ENCODE results near the gene DPYSL4. TPM values are rescaled to one million over a fixed set of nuclear protein-coding genes. Genes with fewer than 3 reads are reported as not detected.

The DPYSL4 gene
- total and polyA plus RNA-seq, 2 of the 4 experiments (the other 2 are of a cell fraction) = 8.1 to 30.5 TPM

- no peak overlapping the region for H2BK120ac ChIP-seq (ENCODE audit: low read depth, low read length)
- no peak overlapping the region for H3K14ac ChIP-seq (replicated peaks; ENCODE audit: low read depth, low read length)
- no peak overlapping the region for H3K27ac ChIP-seq (ENCODE audit: insufficient read depth, low read length)
- H4K20me1 ChIP-seq (ENCODE audit: insufficient read depth, low read length) = no peaks in the 10 kb centered on the region
- in situ Hi-C loops (cut with MboI; ENCODE audit: low sequenced_read_pairs) (no loop called here), intact Hi-C loops (cut with micrococcal nuclease) (no loop called here), dilution Hi-C loops (cut with HindIII; ENCODE audit: low sequenced_read_pairs, unreplicated experiment) (loop anchor here (25.0 kb wide), 1 partner anchor 101 kb away; the partner anchor contains the start of gene LRRC27)
- no peak overlapping the region for H2BK20ac ChIP-seq (ENCODE audit: low read depth, low read length)
- H3K9me1 ChIP-seq (ENCODE audit: insufficient read depth, low read length) = no peaks in the 10 kb centered on the region; the same call in 1 of the 2 replicates
- no peak overlapping the region for H2BK5ac ChIP-seq (ENCODE audit: low read depth, low read length, poor library complexity, severe bottlenecking)
- no peak overlapping the region for H2BK15ac ChIP-seq (ENCODE audit: low read depth, low read length)
- no peak overlapping the region for H3K4ac ChIP-seq (ENCODE audit: low read depth, low read length)
- H3K4me1 ChIP-seq (ENCODE audit: control insufficient read depth, insufficient read depth, low read length) = no peaks in the 10 kb centered on the region
- POLR2A ChIA-PET (ENCODE audit: unreplicated experiment) = no interaction called here
- no peak overlapping the region for H3K56ac ChIP-seq (ENCODE audit: extremely low read depth, insufficient read depth, low read length)
- no peak overlapping the region for H3K4me2 ChIP-seq (ENCODE audit: low read depth, low read length)
- no peaks in the 10 kb centered on the region for H3K9me3 ChIP-seq (ENCODE audit: control insufficient read depth, insufficient read depth, low read length)
- H3K9ac ChIP-seq (ENCODE audit: low read depth, low read length) = no peak overlapping the region
- no peaks in the 10 kb centered on the region for H3K36me3 ChIP-seq (ENCODE audit: control insufficient read depth, insufficient read depth, low read length)
- no peak overlapping the region for H4K91ac ChIP-seq (ENCODE audit: insufficient read depth, low read depth, low read length)
- H3K18ac ChIP-seq (ENCODE audit: low read depth, low read length) = no peak overlapping the region
- H4K8ac ChIP-seq (ENCODE audit: low read depth in 2 of 2, low read length in 2 of 2) = no peak overlapping the region
- H3K27me3 ChIP-seq (ENCODE audit: control insufficient read depth, insufficient read depth, low read length) = peaks cover 7% of the 10 kb centered on the region; the same call in 1 of the 2 replicates
- H2AK9ac ChIP-seq (replicated peaks; ENCODE audit: low read depth, low read length, poor library complexity) = no peak overlapping the region
- H4K5ac ChIP-seq (ENCODE audit: low read depth, low read length) = no peak overlapping the region
- H3K23ac ChIP-seq (ENCODE audit: low read depth, low read length) = no peak overlapping the region
- no peak for TF ChIP-seq ELK1 (IDR thresholded peaks at IDR 0.05; ENCODE audit: borderline replicate concordance, low read depth, low read length)
- no peak for TF ChIP-seq SMC3 (IDR thresholded peaks at IDR 0.05; ENCODE audit: low read depth, low read length)
- no peak for TF ChIP-seq CHD1 (IDR thresholded peaks at IDR 0.05; ENCODE audit: low read depth, low read length)
- TF ChIP-seq CTCF (conservative IDR thresholded peaks at IDR 0.05; ENCODE audit: low read depth, low read length) = no peak
- TF ChIP-seq RAD21 (IDR thresholded peaks at IDR 0.05; ENCODE audit: low read length) = no peak
- TF ChIP-seq FOS (IDR thresholded peaks at IDR 0.05; ENCODE audit: low read depth, low read length) = no peak
- TF ChIP-seq RCOR1 (IDR thresholded peaks at IDR 0.05; ENCODE audit: insufficient replicate concordance, low read length) = no peak
- TF ChIP-seq NFE2L2 (IDR thresholded peaks at IDR 0.05; ENCODE audit: low read depth, low read length) = no peak
- TF ChIP-seq MAFK (IDR thresholded peaks at IDR 0.05; ENCODE audit: low read depth, low read length) = no peak
- no peak for TF ChIP-seq POLR2A (IDR thresholded peaks at IDR 0.05; ENCODE audit: low read depth, low read length)
- TF ChIP-seq BHLHE40 (IDR thresholded peaks at IDR 0.05; ENCODE audit: low read depth, low read length) = no peak
- TF ChIP-seq MAZ (IDR thresholded peaks at IDR 0.05; ENCODE audit: borderline replicate concordance, low read depth, low read length) = no peak
- TF ChIP-seq, protein P1, sequence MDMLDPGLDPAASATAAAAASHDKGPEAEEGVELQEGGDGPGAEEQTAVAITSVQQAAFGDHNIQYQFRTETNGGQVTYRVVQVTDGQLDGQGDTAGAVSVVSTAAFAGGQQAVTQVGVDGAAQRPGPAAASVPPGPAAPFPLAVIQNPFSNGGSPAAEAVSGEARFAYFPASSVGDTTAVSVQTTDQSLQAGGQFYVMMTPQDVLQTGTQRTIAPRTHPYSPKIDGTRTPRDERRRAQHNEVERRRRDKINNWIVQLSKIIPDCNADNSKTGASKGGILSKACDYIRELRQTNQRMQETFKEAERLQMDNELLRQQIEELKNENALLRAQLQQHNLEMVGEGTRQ (IDR thresholded peaks at IDR 0.05; ENCODE audit: low read depth, low read length) = no peak
- no TSS peak for BruUV-seq (replicated peaks)
- H2AFZ ChIP-seq (replicated peaks; ENCODE audit: low read length, poor library complexity) = no peak overlapping the region
- CTCF ChIA-PET = no interaction called here
- H3K79me1 ChIP-seq (ENCODE audit: low read depth in 1 of 2, low read length in 2 of 2) = no peaks in the 10 kb centered on the region
- no peak overlapping the region for H2AK5ac ChIP-seq (ENCODE audit: low read depth, low read length)
- no peak overlapping the region for H3K4me3 ChIP-seq (ENCODE audit: insufficient read depth, low read depth, low read length)
- no peak for DNase-seq
- no peak for ATAC-seq (ENCODE audit: low read depth)
- 87% methylated on average over 15 of the region's 21 CpGs; no CpG with 5 or more reads in 1 of the 2 experiments for WGBS, 2 experiments (ENCODE audit: extremely low coverage in 2 of 2, insufficient read length in 1 of 2)
These were observed 49.4 kb downstream of the DPYSL4 start for GRCh38 chr10:132236161-132236560.

Data from IMR-90 (cell line).